ENCODE data around the gene IRAG1.

The IRAG1 gene

DNA sequence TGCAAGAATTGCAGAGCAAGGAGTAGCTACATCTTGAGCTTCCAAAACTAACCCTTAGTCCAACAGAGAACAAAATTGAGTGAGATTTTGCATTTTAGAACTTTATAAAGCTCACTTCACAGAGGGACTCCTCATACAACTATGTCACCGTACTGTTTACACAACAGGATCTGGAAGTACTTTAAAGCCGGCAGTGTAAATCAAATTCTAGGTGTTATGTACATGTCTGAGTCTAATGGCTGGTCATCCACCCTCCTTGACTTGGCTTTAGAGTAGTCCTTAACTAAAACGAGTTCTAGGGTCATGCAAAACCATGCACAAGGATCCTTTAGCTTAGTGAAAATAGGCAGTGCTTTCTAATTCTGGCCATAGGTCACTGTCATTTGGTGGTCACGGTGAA, 23.5 kb downstream of the IRAG1 start:
- no peaks in the 10 kb centered on the region for H4K20me1 ChIP-seq (ENCODE audit: insufficient read depth)
- H3K27me3 ChIP-seq (ENCODE audit: insufficient read depth, low read depth): no peaks in the 10 kb centered on the region
- no peaks in the 10 kb centered on the region for H3K36me3 ChIP-seq (ENCODE audit: insufficient read depth)
- no peak for TF ChIP-seq CTCF (conservative IDR thresholded peaks at IDR 0.05; ENCODE audit: low read depth, low read length)
- H3K9ac ChIP-seq: no peak overlapping the region
- no peak overlapping the region for H3K4me2 ChIP-seq
- no peak overlapping the region for H2AFZ ChIP-seq (ENCODE audit: low read depth)
- no peak overlapping the region for H3K27ac ChIP-seq
- H3K79me2 ChIP-seq (ENCODE audit: insufficient read depth, low read depth): no peaks in the 10 kb centered on the region
- no peak overlapping the region for H3K4me3 ChIP-seq (IDR thresholded peaks at IDR 0.05; ENCODE audit: insufficient read depth, low read depth, low read length)
- peaks cover 3% of the 10 kb centered on the region for H3K4me1 ChIP-seq (ENCODE audit: low read depth, poor library complexity, severe bottlenecking)

- peaks cover 3% of the 10 kb centered on the region for H3K4me1 ChIP-seq (ENCODE audit: low read depth, poor library complexity, severe bottlenecking)
- H2AFZ ChIP-seq (ENCODE audit: low read depth): no peak overlapping the region
- H3K27me3 ChIP-seq (ENCODE audit: insufficient read depth, low read depth): no peaks in the 10 kb centered on the region
- no peaks in the 10 kb centered on the region for H3K36me3 ChIP-seq (ENCODE audit: insufficient read depth)
- no peak overlapping the region for H3K4me3 ChIP-seq (IDR thresholded peaks at IDR 0.05; ENCODE audit: insufficient read depth, low read depth, low read length)
- no peaks in the 10 kb centered on the region for H4K20me1 ChIP-seq (ENCODE audit: insufficient read depth)
- H3K27ac ChIP-seq: no peak overlapping the region
- TF ChIP-seq CTCF (conservative IDR thresholded peaks at IDR 0.05; ENCODE audit: low read depth, low read length): no peak
- no peak overlapping the region for H3K9ac ChIP-seq
- no peak overlapping the region for H3K4me2 ChIP-seq
- no peaks in the 10 kb centered on the region for H3K79me2 ChIP-seq (ENCODE audit: insufficient read depth, low read depth)
Observed at GRCh38 chr11:10669258-10670033, 24.1 kb downstream of the IRAG1 start.

DNA sequence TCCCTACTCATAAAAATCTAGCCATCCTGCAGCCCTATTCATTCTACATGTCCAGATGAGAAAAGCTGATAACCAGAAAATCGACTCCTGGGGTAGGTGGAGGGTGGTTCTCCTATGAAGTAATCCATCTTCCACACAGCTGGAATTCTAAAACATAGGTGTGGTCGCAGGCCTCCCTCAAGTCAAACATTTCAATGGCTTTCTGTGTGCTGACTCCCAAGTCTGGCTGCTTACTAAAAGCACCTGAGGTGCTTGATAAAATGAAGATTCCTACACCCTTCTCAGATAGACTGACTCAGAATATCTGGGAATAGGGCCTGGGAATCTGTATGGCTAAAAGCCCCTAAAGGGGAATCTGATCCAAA, 26.1 kb downstream of the IRAG1 start:
- Histone ChIP-seq H3K4me3 (IDR thresholded peaks at IDR 0.05; ENCODE audit: insufficient read depth, low read depth, low read length) (no peak overlapping the region), H3K79me2 (ENCODE audit: insufficient read depth, low read depth) (no peaks in the 10 kb centered on the region), H3K4me1 (ENCODE audit: low read depth, poor library complexity, severe bottlenecking) (peaks cover 3% of the 10 kb centered on the region), H3K36me3 (ENCODE audit: insufficient read depth) (no peaks in the 10 kb centered on the region), H3K27ac (no peak overlapping the region), H3K9ac (no peak overlapping the region), H4K20me1 (ENCODE audit: insufficient read depth) (no peaks in the 10 kb centered on the region), H2AFZ (ENCODE audit: low read depth) (no peak overlapping the region), H3K4me2 (no peak overlapping the region), H3K27me3 (ENCODE audit: insufficient read depth, low read depth) (no peaks in the 10 kb centered on the region)
- TF ChIP-seq CTCF (conservative IDR thresholded peaks at IDR 0.05; ENCODE audit: low read depth, low read length): no peak

DNA sequence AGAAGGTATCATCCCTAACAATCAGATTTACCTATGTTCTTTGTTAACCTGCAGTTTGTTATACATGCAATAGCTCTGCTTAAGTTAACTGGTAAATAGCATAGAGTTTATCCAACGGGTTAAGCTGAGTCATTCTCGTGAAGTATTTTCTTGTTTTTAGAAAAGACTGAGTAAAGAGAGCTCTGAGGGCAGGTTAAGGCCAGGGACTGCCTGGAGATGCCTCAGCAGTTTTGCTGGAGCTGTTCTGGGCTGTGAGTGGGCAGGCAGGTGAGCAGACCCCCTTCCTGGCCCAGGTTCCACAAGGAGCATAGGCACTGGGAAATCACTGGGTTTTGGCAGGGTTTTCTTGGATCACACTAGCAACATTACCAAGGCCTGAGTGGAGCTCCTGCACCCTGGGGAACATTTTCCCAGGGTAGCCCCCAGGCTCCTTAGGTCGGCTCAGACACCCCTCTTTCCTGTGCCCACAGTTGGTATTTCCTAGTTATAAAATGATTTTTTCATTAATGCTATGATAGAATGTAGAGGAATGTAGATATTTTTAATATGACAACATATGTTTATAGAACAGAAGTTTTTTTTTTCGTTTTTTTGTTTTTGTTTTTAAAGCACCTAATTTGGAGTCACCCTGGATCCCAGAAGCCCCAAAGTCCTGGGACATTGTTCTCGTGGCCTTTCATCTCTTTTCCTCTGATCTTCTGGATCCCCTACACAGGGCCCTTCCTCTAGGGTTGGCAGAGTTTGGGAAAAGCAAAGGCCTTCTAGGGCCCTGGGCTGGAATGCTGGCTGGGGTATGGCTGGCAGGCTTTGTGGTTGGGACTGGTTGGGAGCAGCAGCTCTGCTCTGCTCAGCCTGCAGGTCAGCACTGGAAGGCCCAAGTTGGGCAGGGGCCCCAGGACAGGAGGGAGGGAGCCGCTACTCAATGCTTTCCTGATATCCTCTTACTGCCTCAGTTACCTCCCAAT, 26.7 kb downstream of the IRAG1 start:
- Histone ChIP-seq H3K27me3 (ENCODE audit: insufficient read depth, low read depth) (no peaks in the 10 kb centered on the region), H2AFZ (ENCODE audit: low read depth) (no peak overlapping the region), H4K20me1 (ENCODE audit: insufficient read depth) (no peaks in the 10 kb centered on the region), H3K79me2 (ENCODE audit: insufficient read depth, low read depth) (no peaks in the 10 kb centered on the region), H3K9ac (no peak overlapping the region), H3K27ac (no peak overlapping the region), H3K36me3 (ENCODE audit: insufficient read depth) (no peaks in the 10 kb centered on the region), H3K4me2 (no peak overlapping the region), H3K4me1 (ENCODE audit: low read depth, poor library complexity, severe bottlenecking) (peaks cover 3% of the 10 kb centered on the region), H3K4me3 (IDR thresholded peaks at IDR 0.05; ENCODE audit: insufficient read depth, low read depth, low read length) (no peak overlapping the region)
- TF ChIP-seq CTCF (conservative IDR thresholded peaks at IDR 0.05; ENCODE audit: low read depth, low read length): no peak

Data from KMS-11 (cell line).